Measurements from ENCODE around the gene POLR1A. TPM values are rescaled to one million over a fixed set of nuclear protein-coding genes. Genes with fewer than 3 reads are reported as not detected.

Gene POLR1A
- total RNA-seq, 2 donors from 2014 or later: 17.7 to 19.2 TPM

GRCh38 chr2:86014493-86014892 lies 91.2 kb downstream of the POLR1A start:
- Mint-ChIP-seq H3K27ac (no peak overlapping the region), H3K36me3 (ENCODE audit: low read depth) (no peaks in the 10 kb centered on the region), H3K4me1 (peaks cover 4% of the 10 kb centered on the region), H3K27me3 (no peaks in the 10 kb centered on the region), H3K4me3 (no peak overlapping the region)
- no peak for ATAC-seq
- H3K9me3 ChIP-seq (ENCODE audit: control insufficient read depth, low read length, poor library complexity, severe bottlenecking): no peaks in the 10 kb centered on the region
- no peak for DNase-seq

DNA sequence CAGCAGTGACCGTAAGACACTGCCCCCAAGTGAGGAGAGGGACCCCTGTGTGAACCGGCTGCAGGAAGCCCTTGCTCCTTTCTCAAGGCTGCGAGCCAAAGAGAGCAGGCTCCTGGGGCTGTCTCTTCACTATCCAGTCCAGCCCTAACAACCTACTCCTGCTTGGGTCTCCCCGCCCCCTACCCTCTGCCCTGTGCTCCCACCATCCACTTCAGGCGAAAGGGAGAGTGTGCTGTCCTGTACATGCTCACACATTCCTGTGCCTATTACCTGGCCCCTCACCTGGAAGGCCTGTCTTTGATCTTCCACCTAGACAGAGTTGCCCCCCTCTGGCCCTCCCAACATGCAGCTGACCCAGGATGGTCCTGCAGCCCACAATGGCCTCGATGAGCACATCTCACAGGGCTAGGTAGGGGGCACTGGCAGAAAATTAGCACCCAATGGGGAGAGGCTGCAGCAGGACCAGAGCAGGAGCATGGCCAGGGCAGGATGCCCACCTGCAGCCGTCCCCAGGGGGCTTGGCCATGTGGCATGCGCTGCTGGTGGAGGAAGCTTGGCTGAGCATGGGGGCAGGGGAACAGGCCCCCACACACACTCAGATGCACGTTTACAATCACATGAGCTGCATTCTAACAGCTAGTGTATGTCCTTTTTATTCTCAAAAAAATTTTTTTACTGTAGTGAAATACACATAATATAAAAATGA lies 93.5 kb downstream of the POLR1A start:
- peaks cover under 1% of the 10 kb centered on the region for H3K4me1 Mint-ChIP-seq
- no peak for ATAC-seq
- no peak for DNase-seq
- H3K36me3 Mint-ChIP-seq (ENCODE audit: low read depth): no peaks in the 10 kb centered on the region
- no peaks in the 10 kb centered on the region for H3K27me3 Mint-ChIP-seq
- H3K27ac Mint-ChIP-seq: no peak overlapping the region
- H3K9me3 ChIP-seq (ENCODE audit: control insufficient read depth, low read length, poor library complexity, severe bottlenecking): no peaks in the 10 kb centered on the region
- no peak overlapping the region for H3K4me3 Mint-ChIP-seq

- Mint-ChIP-seq H3K4me1 (no peaks in the 10 kb centered on the region), H3K27ac (no peak overlapping the region), H3K27me3 (no peaks in the 10 kb centered on the region), H3K36me3 (ENCODE audit: low read depth) (no peaks in the 10 kb centered on the region), H3K4me3 (no peak overlapping the region)
- DNase-seq (no peak), ATAC-seq (no peak)
- no peaks in the 10 kb centered on the region for H3K9me3 ChIP-seq (ENCODE audit: control insufficient read depth, low read length, poor library complexity, severe bottlenecking)
Measured at GRCh38 chr2:86011449-86011941, 94.2 kb downstream of the POLR1A start.

- H3K4me3 Mint-ChIP-seq: no peak overlapping the region
- H3K9me3 ChIP-seq (ENCODE audit: control insufficient read depth, low read length, poor library complexity, severe bottlenecking): no peaks in the 10 kb centered on the region
- H3K36me3 Mint-ChIP-seq (ENCODE audit: low read depth): no peaks in the 10 kb centered on the region
- H3K27me3 Mint-ChIP-seq: no peaks in the 10 kb centered on the region
- no peak for ATAC-seq
- no peaks in the 10 kb centered on the region for H3K4me1 Mint-ChIP-seq
- no peak overlapping the region for H3K27ac Mint-ChIP-seq
- no peak for DNase-seq
Measured at GRCh38 chr2:86010083-86010482, 95.6 kb downstream of the POLR1A start.

- DNase-seq (no peak), ATAC-seq (no peak)
- no peaks in the 10 kb centered on the region for H3K9me3 ChIP-seq (ENCODE audit: control insufficient read depth, low read length, poor library complexity, severe bottlenecking)
- Mint-ChIP-seq H3K4me3 (no peak overlapping the region), H3K4me1 (peaks cover 2% of the 10 kb centered on the region), H3K36me3 (ENCODE audit: low read depth) (peaks cover 3% of the 10 kb centered on the region), H3K27me3 (no peaks in the 10 kb centered on the region), H3K27ac (no peak overlapping the region)
Measured at GRCh38 chr2:86006524-86006923, 99.2 kb downstream of the POLR1A start.

GRCh38 chr2:86003967-86004366 lies 101.7 kb downstream of the POLR1A start:
- H3K36me3 Mint-ChIP-seq (ENCODE audit: low read depth): peaks cover 6% of the 10 kb centered on the region
- H3K4me3 Mint-ChIP-seq: no peak overlapping the region
- H3K27me3 Mint-ChIP-seq: no peaks in the 10 kb centered on the region
- H3K9me3 ChIP-seq (ENCODE audit: control insufficient read depth, low read length, poor library complexity, severe bottlenecking): no peaks in the 10 kb centered on the region
- no peak for DNase-seq
- peaks cover 19% of the 10 kb centered on the region for H3K4me1 Mint-ChIP-seq
- ATAC-seq: no peak
- no peak overlapping the region for H3K27ac Mint-ChIP-seq

DNA sequence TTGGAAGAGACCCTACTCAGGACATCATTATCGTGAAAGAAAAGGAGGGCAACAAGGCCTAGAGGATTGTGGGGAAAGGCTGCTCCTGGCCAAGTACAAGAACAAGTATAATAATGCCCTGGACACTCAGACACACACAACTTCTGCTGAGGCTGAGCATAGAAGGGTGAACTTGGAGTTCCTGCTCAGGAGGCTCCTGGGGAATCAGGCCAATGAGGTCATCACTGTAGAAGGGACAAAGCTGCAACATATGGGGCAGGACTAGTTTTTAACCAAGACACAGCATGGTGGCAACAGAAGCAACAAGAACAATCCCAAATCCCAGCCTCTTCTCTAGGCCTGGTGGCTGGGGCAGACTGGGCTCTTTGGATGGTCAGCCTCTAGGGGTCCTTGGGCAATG lies 102.6 kb downstream of the POLR1A start:
- Mint-ChIP-seq H3K4me1 (peaks cover 22% of the 10 kb centered on the region), H3K4me3 (no peak overlapping the region), H3K27me3 (no peaks in the 10 kb centered on the region), H3K27ac (no peak overlapping the region), H3K36me3 (ENCODE audit: low read depth) (peaks cover 6% of the 10 kb centered on the region)
- DNase-seq: no peak
- H3K9me3 ChIP-seq (ENCODE audit: control insufficient read depth, low read length, poor library complexity, severe bottlenecking): no peaks in the 10 kb centered on the region
- no peak for ATAC-seq

DNA sequence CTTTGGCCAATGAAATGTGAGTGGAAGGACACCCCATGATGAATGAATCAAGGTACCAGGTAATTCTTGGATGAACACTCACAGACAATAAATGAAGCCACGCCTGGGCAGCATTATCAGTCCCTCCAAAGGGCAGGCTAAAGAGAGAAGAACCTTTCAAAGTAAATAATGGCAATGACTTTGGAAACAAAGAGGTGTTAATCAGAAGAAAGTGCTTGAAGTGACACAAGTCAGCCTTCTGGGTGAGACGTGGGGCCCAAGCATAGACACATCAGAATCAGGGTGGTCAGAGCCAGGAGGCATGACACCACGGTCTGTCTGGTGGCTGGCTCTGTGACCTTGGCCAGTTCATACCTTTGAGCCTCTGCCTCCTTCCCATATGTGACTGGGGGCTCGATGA lies 103.3 kb downstream of the POLR1A start:
- ATAC-seq (no peak), DNase-seq (no peak)
- Mint-ChIP-seq H3K27ac (no peak overlapping the region), H3K36me3 (ENCODE audit: low read depth) (peaks cover 6% of the 10 kb centered on the region), H3K27me3 (no peaks in the 10 kb centered on the region), H3K4me1 (peaks cover 23% of the 10 kb centered on the region), H3K4me3 (no peak overlapping the region)
- no peaks in the 10 kb centered on the region for H3K9me3 ChIP-seq (ENCODE audit: control insufficient read depth, low read length, poor library complexity, severe bottlenecking)

DNA sequence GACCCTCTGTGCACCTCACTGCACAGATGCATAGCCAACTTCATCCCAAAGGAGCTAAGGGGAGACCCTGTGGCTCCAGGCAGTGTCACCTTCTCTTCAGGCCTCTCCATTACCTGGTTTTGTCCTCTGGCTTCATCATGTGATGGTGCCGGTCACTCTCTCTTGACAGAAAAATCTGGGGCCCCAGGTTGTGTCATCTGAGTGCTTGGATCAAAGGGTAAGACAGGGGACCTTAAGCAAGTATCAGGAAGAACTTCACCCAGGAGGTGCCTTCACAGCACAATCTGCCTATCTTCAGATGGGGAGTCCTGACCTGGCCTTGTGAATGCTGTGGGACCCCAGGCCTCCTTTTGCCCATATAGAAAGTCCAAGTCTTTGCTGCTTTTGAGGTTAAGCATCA lies 104.4 kb downstream of the POLR1A start:
- no peak overlapping the region for H3K4me3 Mint-ChIP-seq

DNA sequence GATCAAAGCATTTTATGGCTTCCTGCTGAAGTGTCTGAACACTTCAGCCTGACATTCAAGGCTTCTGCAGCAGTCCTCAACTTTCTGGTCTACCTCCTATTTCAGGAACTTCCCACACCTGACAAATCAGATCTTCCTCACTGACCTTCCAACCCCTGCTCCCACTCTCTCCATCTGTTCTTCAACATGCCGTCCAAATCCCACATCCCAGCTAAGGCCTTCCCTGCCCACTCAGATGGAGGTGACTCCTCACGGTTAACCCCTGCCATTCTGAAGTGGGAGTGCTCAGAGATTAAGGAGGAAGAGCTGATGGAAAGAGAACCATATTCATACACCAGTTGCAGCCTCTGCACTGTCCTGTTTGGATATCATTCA lies 104.8 kb downstream of the POLR1A start:
- DNase-seq: no peak
- Mint-ChIP-seq H3K27me3 (no peaks in the 10 kb centered on the region), H3K4me1 (peaks cover 28% of the 10 kb centered on the region), H3K36me3 (ENCODE audit: low read depth) (peaks cover 6% of the 10 kb centered on the region), H3K27ac (no peak overlapping the region), H3K4me3 (no peak overlapping the region)
- ATAC-seq: no peak
- H3K9me3 ChIP-seq (ENCODE audit: control insufficient read depth, low read length, poor library complexity, severe bottlenecking): no peaks in the 10 kb centered on the region

More for the DNA sequence above, 104.4 kb downstream of the POLR1A start:
- H3K27me3 Mint-ChIP-seq: no peaks in the 10 kb centered on the region
- no peak for ATAC-seq
- DNase-seq: no peak
- H3K9me3 ChIP-seq (ENCODE audit: control insufficient read depth, low read length, poor library complexity, severe bottlenecking): no peaks in the 10 kb centered on the region
- peaks cover 28% of the 10 kb centered on the region for H3K4me1 Mint-ChIP-seq
- no peak overlapping the region for H3K27ac Mint-ChIP-seq
- peaks cover 6% of the 10 kb centered on the region for H3K36me3 Mint-ChIP-seq (ENCODE audit: low read depth)

DNA sequence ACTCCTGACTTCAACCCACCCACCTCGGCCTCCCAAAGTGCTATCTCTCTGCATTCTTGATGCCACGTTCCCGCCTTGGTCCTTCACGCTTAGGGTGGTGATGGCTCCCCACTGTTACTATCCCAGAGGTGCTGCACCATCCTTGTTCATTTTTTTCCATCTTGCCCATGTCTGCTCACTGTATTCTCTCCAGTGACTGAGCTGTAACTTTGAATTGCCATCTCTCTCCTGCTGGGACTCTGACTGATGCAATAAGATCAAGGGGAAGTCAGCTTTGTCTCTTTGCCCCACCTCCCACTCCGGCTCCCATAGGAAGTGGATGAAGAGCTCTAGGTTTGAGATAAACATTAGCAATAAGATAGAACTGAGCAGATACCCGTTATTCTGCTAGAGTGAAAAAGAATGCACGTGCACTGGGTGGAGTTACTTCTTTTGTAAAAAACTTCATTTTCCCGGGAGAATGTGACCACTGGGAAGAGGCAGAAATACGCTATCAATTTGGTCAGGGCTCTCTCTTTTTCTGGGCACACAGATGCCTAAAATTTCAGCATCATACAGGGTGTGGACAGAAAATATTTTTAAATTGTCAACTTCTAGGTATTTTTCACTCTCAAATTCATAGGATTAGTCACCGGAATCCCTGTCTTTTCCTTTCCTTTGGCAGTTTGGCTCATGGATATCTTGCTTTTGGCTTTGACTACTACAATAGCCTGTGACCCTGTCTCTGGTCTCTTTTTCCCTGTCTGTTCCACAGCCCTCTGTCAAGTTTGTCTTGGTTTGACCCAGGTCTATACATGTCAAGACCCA lies 105.4 kb downstream of the POLR1A start:
- peaks cover 33% of the 10 kb centered on the region for H3K4me1 Mint-ChIP-seq
- H3K27me3 Mint-ChIP-seq: no peaks in the 10 kb centered on the region
- peak overlapping the region; percentile 92 for H3K27ac Mint-ChIP-seq
- no peak overlapping the region for H3K4me3 Mint-ChIP-seq
- no peaks in the 10 kb centered on the region for H3K9me3 ChIP-seq (ENCODE audit: control insufficient read depth, low read length, poor library complexity, severe bottlenecking)
- H3K36me3 Mint-ChIP-seq (ENCODE audit: low read depth): peaks cover 6% of the 10 kb centered on the region
- DNase-seq (no peak), ATAC-seq (no peak)

DNA sequence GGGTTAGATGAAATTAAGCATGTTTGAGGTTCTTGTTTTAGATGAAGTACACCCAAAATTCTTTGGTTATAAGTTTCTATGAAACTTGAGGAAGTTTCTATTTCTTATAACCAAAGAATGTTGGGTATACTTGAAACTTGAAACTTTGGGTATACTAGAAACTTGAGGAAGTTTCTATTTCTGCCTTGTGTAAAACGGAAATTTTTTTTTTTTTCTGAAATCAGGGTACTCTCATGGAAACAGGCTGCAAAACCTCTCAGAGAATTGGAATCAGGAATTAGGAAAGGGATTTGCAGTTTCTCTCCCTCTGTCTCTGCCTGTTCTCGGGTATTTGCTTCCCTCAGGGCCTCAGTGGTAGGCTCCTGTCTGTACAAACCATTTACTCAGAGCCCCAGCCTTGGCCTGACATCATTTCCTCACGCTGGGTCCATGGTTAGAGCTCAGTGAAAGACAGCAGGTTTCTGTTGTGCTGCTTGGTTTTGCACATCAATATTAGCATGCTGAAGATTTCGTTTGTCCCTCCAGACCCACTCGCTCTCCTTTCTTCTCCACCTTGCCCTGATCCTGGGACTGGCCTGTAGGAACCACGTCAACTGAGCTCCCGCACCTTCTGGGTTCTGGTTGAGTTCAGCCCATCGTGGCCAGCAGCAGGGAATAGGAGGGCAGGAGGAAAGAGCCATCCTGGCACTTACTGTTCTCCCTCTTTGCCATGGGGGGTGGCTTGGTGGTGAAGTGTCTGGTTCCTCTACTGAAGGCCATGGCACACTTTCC lies 106.4 kb downstream of the POLR1A start:
- Mint-ChIP-seq H3K27me3 (no peaks in the 10 kb centered on the region), H3K27ac (peak overlapping the region; percentile 92), H3K36me3 (ENCODE audit: low read depth) (peaks cover 3% of the 10 kb centered on the region), H3K4me3 (peak overlapping the region; percentile 59), H3K4me1 (peaks cover 39% of the 10 kb centered on the region)
- no peaks in the 10 kb centered on the region for H3K9me3 ChIP-seq (ENCODE audit: control insufficient read depth, low read length, poor library complexity, severe bottlenecking)
- ATAC-seq (peak; percentile 84), DNase-seq (no peak)

Data from T-helper 17 cell (primary cell).